BLaER1 treated with 17β-estradiol and CSF1 and Interleukin-3, amounts not matched to agents 10 nM and 100 nM (cell line): ENCODE results near the gene ADAMTS14.

Experiments
- H3K27ac ChIP-seq, 11 experiments: shearing (Covaris generic); formaldehyde crosslinking; 2 replicates each; pipeline ENCODE4 v1.8.1; 2022
- H3K27me3 ChIP-seq, 11 experiments: shearing (Covaris generic); formaldehyde crosslinking; 2 replicates each; pipeline ENCODE4 v1.8.1; 2022
- H3K36me3 ChIP-seq, 11 experiments: shearing (Covaris generic); formaldehyde crosslinking; 2 replicates each; pipeline ENCODE4 v1.8.1; 2022
- H3K4me1 ChIP-seq, 10 experiments: shearing (Covaris generic); formaldehyde crosslinking; 2 replicates each; pipeline ENCODE4 v1.8.1; 2022
- H3K4me2 ChIP-seq, 11 experiments: shearing (Covaris generic); formaldehyde crosslinking; 2 replicates each; pipeline ENCODE4 v1.8.1; 2022
- H3K4me3 ChIP-seq, 10 experiments: shearing (Covaris generic); formaldehyde crosslinking; 2 replicates each; pipeline ENCODE4 v1.8.1; 2022
- H3K9ac ChIP-seq, 11 experiments: shearing (Covaris generic); formaldehyde crosslinking; 2 replicates each; pipeline ENCODE4 v1.8.1; 2022
- H3K9me3 ChIP-seq, 11 experiments: shearing (Covaris generic); formaldehyde crosslinking; replicated peaks in 1 of 11; 2 replicates each; pipeline ENCODE4 v1.8.1; 2022
- H4K20me1 ChIP-seq, 11 experiments: shearing (Covaris generic); formaldehyde crosslinking; 2 replicates each; pipeline ENCODE4 v1.8.1; 2022
- Cebpa-rat ChIP-seq, 11 experiments: shearing (Covaris generic); IDR thresholded peaks; 2 replicates each; pipeline ENCODE4 v1.8.1; 2022

Gene ADAMTS14

GRCh38 chr10:70678250-70678635 lies 5.9 kb downstream of the ADAMTS14 start:
- H4K20me1 ChIP-seq, result peaks cover 0 to 13% (median 0%) of the 10 kb centered on the region in 11 experiments; a peak in 8 of 22 replicates
- no peaks in the 10 kb centered on the region for H3K36me3 ChIP-seq
- H3K27ac ChIP-seq, result no peak overlapping the region
- 0 out of 22 replicates have a peak overlapping the region, but pooled peaks of 1 of the 11 experiments have one; percentile 6 for H3K4me2 ChIP-seq
- H3K9me3 ChIP-seq, result no peaks in the 10 kb centered on the region
- peaks cover 0 to 17% (median 13%) of the 10 kb centered on the region in 11 experiments; a peak in 20 of 22 replicates for H3K27me3 ChIP-seq
- H3K4me3 ChIP-seq, result no peak overlapping the region
- H3K4me1 ChIP-seq, result peaks cover 10 to 36% (median 19%) of the 10 kb centered on the region in 10 experiments; a peak in 19 of 20 replicates
- no peak for TF ChIP-seq Cebpa-rat (IDR thresholded peaks at IDR 0.05)
- H3K9ac ChIP-seq, result no peak overlapping the region

GRCh38 chr10:70678757-70679489 lies 6.6 kb downstream of the ADAMTS14 start:
- Histone ChIP-seq H3K4me3 (no peak overlapping the region), H4K20me1 (peaks cover 0 to 6% (median 0%) of the 10 kb centered on the region in 11 experiments; a peak in 5 of 22 replicates), H3K4me1 (peaks cover 16 to 43% (median 26%) of the 10 kb centered on the region in 10 experiments; a peak in 19 of 20 replicates), H3K9ac (no peak overlapping the region), H3K4me2 (peak overlapping the region; percentile 0 to 69 (median 39); a peak in 14 of 22 replicates), H3K27ac (no peak overlapping the region), H3K9me3 (no peaks in the 10 kb centered on the region), H3K27me3 (peaks cover 0 to 11% (median 6%) of the 10 kb centered on the region in 11 experiments; a peak in 18 of 22 replicates), H3K36me3 (no peaks in the 10 kb centered on the region)
- no peak for TF ChIP-seq Cebpa-rat (IDR thresholded peaks at IDR 0.05)

- Histone ChIP-seq H3K27me3 (peaks cover 0 to 5% (median under 1%) of the 10 kb centered on the region in 11 experiments; a peak in 4 of 22 replicates), H3K27ac (no peak overlapping the region), H3K36me3 (no peaks in the 10 kb centered on the region), H4K20me1 (peaks cover 0 to 4% (median 0%) of the 10 kb centered on the region in 11 experiments; a peak in 5 of 22 replicates), H3K4me3 (no peak overlapping the region), H3K4me1 (peaks cover 16 to 45% (median 26%) of the 10 kb centered on the region in 10 experiments; a peak in 19 of 20 replicates), H3K4me2 (peak overlapping the region; percentile 0 to 69 (median 39); a peak in 15 of 22 replicates), H3K9ac (no peak overlapping the region), H3K9me3 (no peaks in the 10 kb centered on the region)
- TF ChIP-seq Cebpa-rat (IDR thresholded peaks at IDR 0.05), result no peak
Measured at GRCh38 chr10:70679498-70679897, 7.2 kb downstream of the ADAMTS14 start.

GRCh38 chr10:70680899-70681730 lies 8.8 kb downstream of the ADAMTS14 start:
- no peak overlapping the region for H3K9ac ChIP-seq
- no peak overlapping the region for H3K27ac ChIP-seq
- no peaks in the 10 kb centered on the region for H3K27me3 ChIP-seq
- H4K20me1 ChIP-seq, result no peaks in the 10 kb centered on the region; a peak in 1 of 22 replicates
- peak overlapping the region in 5 of 11 experiments; percentile 2 to 21 (median 13); a peak in 1 of 22 replicates for H3K4me2 ChIP-seq
- H3K9me3 ChIP-seq, result no peaks in the 10 kb centered on the region
- TF ChIP-seq Cebpa-rat (IDR thresholded peaks at IDR 0.05), result no peak
- no peaks in the 10 kb centered on the region for H3K36me3 ChIP-seq
- no peak overlapping the region for H3K4me3 ChIP-seq
- peaks cover 16 to 44% (median 26%) of the 10 kb centered on the region in 10 experiments; a peak in 19 of 20 replicates for H3K4me1 ChIP-seq

- Histone ChIP-seq H4K20me1 (no peaks in the 10 kb centered on the region; a peak in 1 of 22 replicates), H3K4me1 (peaks cover 16 to 44% (median 26%) of the 10 kb centered on the region in 10 experiments; a peak in 19 of 20 replicates), H3K27ac (no peak overlapping the region), H3K9ac (no peak overlapping the region), H3K4me2 (peak overlapping the region in 5 of 11 experiments; percentile 2 to 21 (median 13); a peak in 1 of 22 replicates), H3K27me3 (no peaks in the 10 kb centered on the region), H3K36me3 (no peaks in the 10 kb centered on the region), H3K9me3 (no peaks in the 10 kb centered on the region), H3K4me3 (no peak overlapping the region)
- TF ChIP-seq Cebpa-rat (IDR thresholded peaks at IDR 0.05), result no peak
Measured at GRCh38 chr10:70681731-70682005, 9.4 kb downstream of the ADAMTS14 start.

GRCh38 chr10:70682920-70683600 lies 10.8 kb downstream of the ADAMTS14 start:
- Histone ChIP-seq H3K4me3 (no peak overlapping the region), H4K20me1 (no peaks in the 10 kb centered on the region; a peak in 1 of 22 replicates), H3K4me1 (peaks cover 16 to 40% (median 26%) of the 10 kb centered on the region in 10 experiments; a peak in 19 of 20 replicates), H3K9ac (peak overlapping the region in 1 of 11 experiments; percentile 5; a peak in 1 of 22 replicates), H3K27ac (peak overlapping the region in 3 of 11 experiments; percentile 4 to 18 (median 14); a peak in 1 of 22 replicates), H3K9me3 (no peaks in the 10 kb centered on the region), H3K4me2 (peak overlapping the region in 10 of 11 experiments; percentile 6 to 68 (median 31); a peak in 12 of 22 replicates), H3K36me3 (no peaks in the 10 kb centered on the region), H3K27me3 (no peaks in the 10 kb centered on the region)
- TF ChIP-seq Cebpa-rat (IDR thresholded peaks at IDR 0.05), result no peak

- Histone ChIP-seq H4K20me1 (no peaks in the 10 kb centered on the region; a peak in 1 of 22 replicates), H3K27ac (0 out of 22 replicates have a peak overlapping the region, but pooled peaks of 2 of the 11 experiments have one; percentile 14 to 18), H3K27me3 (no peaks in the 10 kb centered on the region), H3K36me3 (no peaks in the 10 kb centered on the region), H3K4me2 (peak overlapping the region in 10 of 11 experiments; percentile 6 to 68 (median 31); a peak in 12 of 22 replicates), H3K4me1 (peaks cover 16 to 40% (median 26%) of the 10 kb centered on the region in 10 experiments; a peak in 19 of 20 replicates), H3K9me3 (no peaks in the 10 kb centered on the region), H3K4me3 (no peak overlapping the region), H3K9ac (no peak overlapping the region)
- no peak for TF ChIP-seq Cebpa-rat (IDR thresholded peaks at IDR 0.05)
Measured at GRCh38 chr10:70683601-70683934, 11.3 kb downstream of the ADAMTS14 start.

- no peaks in the 10 kb centered on the region for H3K36me3 ChIP-seq
- no peaks in the 10 kb centered on the region for H3K27me3 ChIP-seq
- no peaks in the 10 kb centered on the region; a peak in 1 of 22 replicates for H4K20me1 ChIP-seq
- TF ChIP-seq Cebpa-rat (IDR thresholded peaks at IDR 0.05), result no peak
- H3K4me1 ChIP-seq, result peaks cover 16 to 37% (median 26%) of the 10 kb centered on the region in 10 experiments; a peak in 19 of 20 replicates
- H3K9me3 ChIP-seq, result no peaks in the 10 kb centered on the region
- H3K9ac ChIP-seq, result no peak overlapping the region
- no peak overlapping the region for H3K4me3 ChIP-seq
- peak overlapping the region in 9 of 11 experiments; percentile 13 to 68 (median 36); a peak in 8 of 22 replicates for H3K4me2 ChIP-seq
- H3K27ac ChIP-seq, result no peak overlapping the region
Measured at GRCh38 chr10:70683940-70684339, 11.6 kb downstream of the ADAMTS14 start.
